BLaER1 (cell line): ENCODE data around the gene ZNF716.

Experiments used
- H3K27ac ChIP-seq: shearing (Covaris generic); formaldehyde crosslinking; 2 replicates; pipeline ENCODE4 v1.8.1; 2022
- H3K27me3 ChIP-seq: shearing (Covaris generic); formaldehyde crosslinking; 2 replicates; pipeline ENCODE4 v1.8.1; 2022
- H3K36me3 ChIP-seq: shearing (Covaris generic); formaldehyde crosslinking; 2 replicates; pipeline ENCODE4 v1.8.1; 2022
- H3K4me1 ChIP-seq: shearing (Covaris generic); formaldehyde crosslinking; 2 replicates; pipeline ENCODE4 v1.8.1; 2022
- H3K4me2 ChIP-seq: shearing (Covaris generic); formaldehyde crosslinking; 2 replicates; pipeline ENCODE4 v1.8.1; 2022
- H3K4me3 ChIP-seq: shearing (Covaris generic); formaldehyde crosslinking; 2 replicates; pipeline ENCODE4 v1.8.1; 2022
- H3K9ac ChIP-seq: shearing (Covaris generic); formaldehyde crosslinking; 2 replicates; pipeline ENCODE4 v1.8.1; 2022
- H3K9me3 ChIP-seq: shearing (Covaris generic); formaldehyde crosslinking; 2 replicates; pipeline ENCODE4 v1.8.1; 2022
- H4K20me1 ChIP-seq: shearing (Covaris generic); formaldehyde crosslinking; 2 replicates; pipeline ENCODE4 v1.8.1; 2022
- Cebpa-rat ChIP-seq: shearing (Covaris generic); IDR thresholded peaks from 2 replicates; pipeline ENCODE4 v1.8.1; 2022

ZNF716 gene

GRCh38 chr7:57413529-57414398 lies 36.2 kb upstream of the ZNF716 start:
- TF ChIP-seq Cebpa-rat = no peak
- no peak overlapping the region for H3K27ac ChIP-seq
- H4K20me1 ChIP-seq = no peaks in the 10 kb centered on the region
- no peaks in the 10 kb centered on the region for H3K4me1 ChIP-seq
- peaks cover 21% of the 10 kb centered on the region for H3K9me3 ChIP-seq
- no peaks in the 10 kb centered on the region for H3K36me3 ChIP-seq
- H3K27me3 ChIP-seq = no peaks in the 10 kb centered on the region
- no peak overlapping the region for H3K9ac ChIP-seq
- no peak overlapping the region for H3K4me3 ChIP-seq
- H3K4me2 ChIP-seq = no peak overlapping the region

- H3K4me3 ChIP-seq = no peak overlapping the region
- H3K27ac ChIP-seq = no peak overlapping the region
These were observed 35.6 kb upstream of the ZNF716 start for GRCh38 chr7:57414415-57414814.

GRCh38 chr7:57414852-57415251 lies 35.1 kb upstream of the ZNF716 start:
- peaks cover 22% of the 10 kb centered on the region for H3K9me3 ChIP-seq
- H3K27me3 ChIP-seq = no peaks in the 10 kb centered on the region
- H3K9ac ChIP-seq = no peak overlapping the region
- no peak for TF ChIP-seq Cebpa-rat
- no peaks in the 10 kb centered on the region for H3K36me3 ChIP-seq
- no peak overlapping the region for H3K4me2 ChIP-seq
- no peaks in the 10 kb centered on the region for H3K4me1 ChIP-seq
- no peak overlapping the region for H3K4me3 ChIP-seq
- no peaks in the 10 kb centered on the region for H4K20me1 ChIP-seq
- no peak overlapping the region for H3K27ac ChIP-seq

More at GRCh38 chr7:57414415-57414814, 35.6 kb upstream of the ZNF716 start:
- Histone ChIP-seq H3K27me3 (no peaks in the 10 kb centered on the region), H3K36me3 (no peaks in the 10 kb centered on the region), H3K9ac (no peak overlapping the region), H3K4me1 (no peaks in the 10 kb centered on the region), H3K4me2 (no peak overlapping the region), H3K9me3 (peaks cover 22% of the 10 kb centered on the region), H4K20me1 (no peaks in the 10 kb centered on the region)
- no peak for TF ChIP-seq Cebpa-rat

- Histone ChIP-seq H3K9me3 (peaks cover 22% of the 10 kb centered on the region), H3K27ac (no peak overlapping the region), H3K27me3 (no peaks in the 10 kb centered on the region), H3K36me3 (no peaks in the 10 kb centered on the region), H3K4me2 (no peak overlapping the region), H3K4me1 (no peaks in the 10 kb centered on the region), H3K9ac (no peak overlapping the region), H3K4me3 (no peak overlapping the region), H4K20me1 (no peaks in the 10 kb centered on the region)
- TF ChIP-seq Cebpa-rat = no peak
These were observed 34.7 kb upstream of the ZNF716 start for GRCh38 chr7:57415326-57415725.

GRCh38 chr7:57415730-57416129 lies 34.2 kb upstream of the ZNF716 start:
- no peak for TF ChIP-seq Cebpa-rat
- no peak overlapping the region for H3K4me2 ChIP-seq
- no peaks in the 10 kb centered on the region for H3K4me1 ChIP-seq
- no peak overlapping the region for H3K4me3 ChIP-seq
- H3K9me3 ChIP-seq = peaks cover 22% of the 10 kb centered on the region
- H3K9ac ChIP-seq = no peak overlapping the region
- H3K36me3 ChIP-seq = no peaks in the 10 kb centered on the region
- H4K20me1 ChIP-seq = no peaks in the 10 kb centered on the region
- H3K27me3 ChIP-seq = no peaks in the 10 kb centered on the region
- no peak overlapping the region for H3K27ac ChIP-seq

GRCh38 chr7:57416601-57417358 lies 33.2 kb upstream of the ZNF716 start:
- TF ChIP-seq Cebpa-rat = no peak
- H3K27me3 ChIP-seq = no peaks in the 10 kb centered on the region
- H3K27ac ChIP-seq = no peak overlapping the region
- H3K9ac ChIP-seq = no peak overlapping the region
- no peak overlapping the region for H3K4me3 ChIP-seq
- H3K36me3 ChIP-seq = no peaks in the 10 kb centered on the region
- no peaks in the 10 kb centered on the region for H4K20me1 ChIP-seq
- no peaks in the 10 kb centered on the region for H3K4me1 ChIP-seq
- H3K9me3 ChIP-seq = peaks cover 22% of the 10 kb centered on the region
- H3K4me2 ChIP-seq = no peak overlapping the region

- H3K27me3 ChIP-seq = no peaks in the 10 kb centered on the region
- H4K20me1 ChIP-seq = no peaks in the 10 kb centered on the region
- TF ChIP-seq Cebpa-rat = no peak
- no peak overlapping the region for H3K27ac ChIP-seq
- no peak overlapping the region for H3K4me2 ChIP-seq
- no peaks in the 10 kb centered on the region for H3K36me3 ChIP-seq
- H3K9ac ChIP-seq = no peak overlapping the region
- no peaks in the 10 kb centered on the region for H3K4me1 ChIP-seq
- H3K4me3 ChIP-seq = no peak overlapping the region
- peaks cover 19% of the 10 kb centered on the region for H3K9me3 ChIP-seq
These were observed 32.2 kb upstream of the ZNF716 start for GRCh38 chr7:57417736-57418135.

DNA sequence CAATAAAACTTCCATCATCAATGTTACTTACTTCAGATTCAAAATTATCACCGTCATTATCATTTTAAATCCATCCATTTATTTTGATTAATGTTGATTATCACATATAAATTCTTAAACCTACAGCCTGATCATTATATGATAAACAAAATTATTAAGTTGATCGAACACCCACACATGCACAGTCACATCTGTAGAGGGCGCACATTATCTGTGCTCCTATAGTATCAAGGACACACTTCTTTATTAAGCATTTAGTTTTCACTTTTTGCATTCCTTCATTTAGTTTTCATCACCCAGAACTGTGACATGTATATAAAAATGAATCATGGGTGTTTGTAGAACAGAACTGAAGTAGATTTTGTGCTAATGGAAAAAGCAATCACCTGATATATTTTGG lies 26.2 kb upstream of the ZNF716 start:
- H3K4me3 ChIP-seq = no peak overlapping the region
- peaks cover 42% of the 10 kb centered on the region for H3K9me3 ChIP-seq
- no peaks in the 10 kb centered on the region for H3K36me3 ChIP-seq
- no peaks in the 10 kb centered on the region for H3K4me1 ChIP-seq
- no peaks in the 10 kb centered on the region for H3K27me3 ChIP-seq
- TF ChIP-seq Cebpa-rat = no peak
- H3K4me2 ChIP-seq = no peak overlapping the region
- no peak overlapping the region for H3K27ac ChIP-seq
- H4K20me1 ChIP-seq = no peaks in the 10 kb centered on the region
- H3K9ac ChIP-seq = no peak overlapping the region

- Histone ChIP-seq H3K27me3 (no peaks in the 10 kb centered on the region), H3K36me3 (no peaks in the 10 kb centered on the region), H3K4me1 (no peaks in the 10 kb centered on the region), H4K20me1 (no peaks in the 10 kb centered on the region), H3K4me2 (no peak overlapping the region), H3K9me3 (peaks cover 42% of the 10 kb centered on the region), H3K9ac (no peak overlapping the region), H3K4me3 (no peak overlapping the region), H3K27ac (no peak overlapping the region)
- TF ChIP-seq Cebpa-rat = no peak
These were observed 25.3 kb upstream of the ZNF716 start for GRCh38 chr7:57424515-57425238.
